Hematopoietic multipotent progenitor cell treated with erythropoietin and hydrocortisone succinate and interleukin-3 and kit ligand, for 15 days (in vitro differentiated cells): ENCODE measurements around the gene CENPQ.

ENCODE experiments used
- DNase-seq: peaks from one replicate; pipeline ENCODE4 v3.0.0-alpha.2; 2015; ENCODE audit warnings: low spot score

Gene CENPQ

DNA sequence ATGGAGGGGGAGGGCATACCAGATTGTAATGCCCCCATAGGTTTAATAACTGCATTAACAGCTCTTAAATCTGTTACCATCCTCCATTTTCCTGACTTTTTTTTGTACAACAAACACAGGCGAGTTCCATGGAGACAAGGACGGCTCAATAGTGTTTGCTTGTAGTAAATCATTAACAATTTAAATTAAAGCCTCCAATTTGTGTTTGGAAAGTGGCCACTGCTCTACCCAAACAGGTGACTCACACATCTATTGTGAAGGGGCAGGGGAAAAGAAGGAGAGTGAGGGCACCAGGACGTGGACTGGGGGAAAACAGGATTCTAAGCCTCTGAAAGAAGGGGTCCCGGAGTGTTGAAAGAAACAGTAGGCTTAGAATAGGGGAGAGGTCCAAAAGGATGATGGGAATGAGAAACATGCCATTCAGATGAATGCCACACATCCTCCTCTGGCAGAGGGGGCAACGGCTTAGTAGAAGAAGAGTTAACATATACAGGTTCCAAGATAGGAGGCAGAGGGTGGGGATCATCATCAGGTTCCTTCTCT lies 43.5 kb downstream of the CENPQ start:
- DNase-seq = no peak

GRCh38 chr6:49509342-49509741 lies 46.2 kb downstream of the CENPQ start:
- DNase-seq = no peak

GRCh38 chr6:49513153-49513989 lies 50.2 kb downstream of the CENPQ start:
- DNase-seq = no peak

DNA sequence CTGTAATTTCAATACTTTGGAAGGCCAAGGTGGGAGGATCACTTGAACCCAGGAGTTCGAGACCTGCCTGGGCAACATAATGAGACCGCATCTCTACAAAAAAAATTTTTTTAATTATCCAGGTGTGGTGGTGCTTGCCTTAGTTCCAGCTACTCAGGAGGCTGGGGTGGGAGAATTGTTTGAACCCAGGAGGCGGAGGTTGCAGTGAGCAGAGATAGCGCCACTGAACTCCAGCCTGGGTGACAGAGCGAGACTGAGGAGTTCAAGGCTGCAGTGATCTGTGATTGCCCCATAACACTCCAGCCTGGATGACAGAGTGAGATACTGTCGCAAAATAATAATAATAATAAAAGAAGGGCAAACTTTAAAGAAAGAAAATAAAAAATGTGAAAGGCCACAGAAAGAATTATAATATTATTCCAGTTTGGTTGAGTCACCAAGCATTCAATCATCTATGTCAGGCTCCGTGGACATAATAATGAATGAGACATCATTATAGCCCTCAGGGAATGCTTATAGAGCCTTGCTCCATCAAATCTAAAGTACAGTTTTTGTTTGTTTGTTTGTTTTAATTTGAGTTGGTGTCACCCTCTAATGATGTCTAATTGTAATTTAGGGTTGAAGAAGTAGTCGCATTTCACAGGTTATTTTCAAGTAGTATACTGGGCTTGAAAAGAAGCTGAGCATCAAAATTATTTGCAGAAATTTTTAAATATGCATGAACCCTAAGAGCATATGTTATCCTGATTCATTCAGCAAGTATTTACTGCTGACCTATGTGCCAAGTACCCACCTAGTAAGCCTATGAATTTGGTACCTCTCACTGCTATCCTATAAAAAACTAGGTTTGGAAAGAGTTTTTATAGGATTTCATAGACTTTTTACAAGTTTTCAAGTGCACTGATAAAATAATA lies 51.7 kb downstream of the CENPQ start:
- no peak for DNase-seq

- DNase-seq = no peak
Observed at GRCh38 chr6:49515485-49516146, 52.4 kb downstream of the CENPQ start.

DNA sequence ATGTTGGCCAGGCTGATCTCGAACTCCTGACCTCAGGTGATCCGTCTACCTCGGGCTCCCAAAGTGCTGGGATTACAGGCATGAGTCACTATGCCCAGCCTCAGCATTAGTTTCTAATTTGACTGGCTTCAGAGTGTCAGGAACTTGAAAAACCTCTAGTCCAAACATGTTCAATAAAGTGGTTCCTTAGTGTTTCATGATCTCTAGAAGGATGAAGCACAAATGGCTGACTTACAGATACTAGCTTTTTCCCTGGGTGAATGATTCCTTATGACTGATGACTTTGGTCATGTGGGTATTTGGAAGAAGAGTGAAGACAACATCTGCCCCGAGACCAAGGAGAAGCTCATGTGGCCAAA lies 53.0 kb downstream of the CENPQ start:
- no peak for DNase-seq

- DNase-seq = no peak
Observed at GRCh38 chr6:49517919-49518318, 54.7 kb downstream of the CENPQ start.

DNA sequence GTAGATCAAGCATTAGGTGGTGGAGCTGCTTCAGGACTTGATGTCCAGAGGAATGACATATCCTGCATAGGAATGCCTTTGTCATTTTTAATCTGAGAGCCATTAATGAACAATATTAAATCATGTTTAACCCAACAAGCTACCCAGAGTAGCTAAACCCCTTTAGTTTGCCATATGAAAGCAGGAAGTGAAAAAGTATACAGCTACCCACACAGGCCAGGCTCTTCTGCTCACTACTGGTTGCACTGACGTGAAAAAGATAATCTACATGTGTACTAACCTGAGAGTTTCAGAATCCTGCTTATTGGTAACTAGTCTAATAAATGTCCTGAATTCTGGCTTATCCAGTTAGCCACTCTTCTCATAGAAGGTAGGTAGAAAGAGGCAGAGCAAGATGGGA lies 56.5 kb downstream of the CENPQ start:
- no peak for DNase-seq

DNA sequence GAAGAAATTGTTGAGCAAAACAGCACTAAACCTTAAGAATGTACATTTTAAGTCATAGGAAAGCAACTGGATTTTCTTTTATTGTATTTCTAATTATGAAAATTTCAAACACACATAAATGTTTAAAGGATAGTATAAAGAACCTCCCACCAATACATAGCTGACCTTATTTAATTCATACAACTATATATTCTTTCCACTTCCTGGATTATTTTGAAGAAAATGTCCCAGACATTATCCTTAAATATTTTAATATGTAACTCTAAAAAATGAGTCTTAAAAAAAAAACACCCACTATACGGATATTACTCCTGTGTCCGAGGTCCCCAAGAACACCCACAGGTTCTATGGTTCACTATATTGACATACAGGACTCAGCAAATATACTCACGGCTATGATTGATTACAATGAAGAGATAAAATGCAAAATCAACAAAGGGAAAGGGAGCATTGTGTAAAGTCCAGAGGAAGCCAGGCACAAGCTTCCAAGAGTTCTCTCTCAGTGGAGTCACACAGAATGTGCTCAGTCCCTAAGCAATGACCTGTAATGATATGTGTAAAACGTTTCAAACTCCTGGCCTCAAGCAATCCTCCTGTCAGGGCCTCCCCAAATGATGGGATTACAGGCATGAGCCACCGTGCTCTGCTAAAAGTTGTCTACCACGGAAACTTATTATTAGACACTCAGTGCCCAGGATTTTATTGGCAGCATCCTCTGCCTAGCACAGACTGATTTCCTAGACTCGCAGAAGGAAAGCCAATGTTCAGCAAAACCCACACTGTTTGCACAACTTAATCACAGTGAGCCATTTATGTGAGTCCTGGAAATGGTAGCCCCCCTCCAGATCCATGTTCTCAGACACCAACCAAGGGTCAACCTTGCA lies 59.8 kb downstream of the CENPQ start:
- DNase-seq = no peak

GRCh38 chr6:49523901-49524300 lies 60.7 kb downstream of the CENPQ start:
- no peak for DNase-seq

- DNase-seq = no peak
Observed at GRCh38 chr6:49524541-49524940, 61.4 kb downstream of the CENPQ start.

DNA sequence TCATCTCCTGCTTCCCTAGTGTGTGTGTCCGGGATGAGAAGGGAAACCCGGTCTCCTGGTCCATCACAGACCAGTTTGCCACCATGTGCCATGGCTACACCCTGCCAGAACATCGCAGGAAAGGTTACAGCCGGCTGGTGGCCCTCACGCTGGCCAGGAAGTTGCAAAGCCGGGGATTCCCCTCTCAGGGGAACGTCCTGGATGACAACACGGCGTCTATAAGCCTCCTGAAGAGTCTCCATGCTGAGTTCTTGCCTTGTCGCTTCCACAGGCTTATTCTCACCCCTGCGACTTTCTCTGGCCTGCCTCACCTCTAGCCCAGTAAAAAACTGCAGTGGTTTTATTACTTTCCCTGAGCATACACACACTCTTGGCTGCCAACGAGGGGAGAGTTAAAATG lies 63.4 kb downstream of the CENPQ start:
- no peak for DNase-seq

GRCh38 chr6:49527320-49527719 lies 64.2 kb downstream of the CENPQ start:
- DNase-seq = no peak

- DNase-seq = no peak
Observed at GRCh38 chr6:49528571-49528970, 65.4 kb downstream of the CENPQ start.

- DNase-seq = no peak
Observed at GRCh38 chr6:49530141-49530776, 67.1 kb downstream of the CENPQ start.

GRCh38 chr6:49531774-49532569 lies 68.8 kb downstream of the CENPQ start:
- DNase-seq = peak; percentile 81

- DNase-seq = no peak
Observed at GRCh38 chr6:49535795-49536194, 72.6 kb downstream of the CENPQ start.

GRCh38 chr6:49539102-49539501 lies 75.9 kb downstream of the CENPQ start:
- DNase-seq = no peak

DNA sequence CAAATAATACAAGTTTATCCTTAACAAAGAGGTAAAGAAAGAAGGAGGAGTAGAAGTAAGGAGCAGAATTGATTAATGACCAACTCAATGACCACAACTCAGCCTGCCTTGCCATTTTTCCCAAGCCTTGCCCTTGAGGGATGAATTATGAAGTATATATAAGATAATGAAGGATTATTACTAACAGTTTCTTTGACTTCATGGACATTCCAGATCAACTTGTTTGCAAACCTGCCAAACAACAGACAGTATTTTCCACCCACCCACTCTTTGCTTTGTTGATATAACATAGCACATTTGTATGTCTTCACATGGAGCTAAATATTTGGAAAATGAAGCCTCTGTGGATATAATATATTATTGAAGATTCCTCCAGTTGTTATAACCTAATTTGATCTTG lies 77.4 kb downstream of the CENPQ start:
- DNase-seq = no peak

GRCh38 chr6:49541210-49541724 lies 78.1 kb downstream of the CENPQ start:
- no peak for DNase-seq
